Sigmoid colon (tissue), 7 donors: ENCODE results near the gene EHBP1. TPM values are rescaled to one million over a fixed set of nuclear protein-coding genes. Genes with fewer than 3 reads are reported as not detected.

Source experiments
- DNase-seq: peaks from one replicate; pipeline ENCODE4 v3.0.0-alpha.2; 2019
- H3K27ac ChIP-seq, 4 donors: fragments of 200-600 bp; sonication (generic); one replicate each; pipeline ENCODE4 v1.5.1; 2016 to 2019; ENCODE audit warnings: mild to moderate bottlenecking in 1 of 4
- H3K27me3 ChIP-seq, 3 donors: fragments of 200-600 bp; sonication (generic); one replicate each; pipeline ENCODE4 v1.5.1; 2019; ENCODE audit warnings: mild to moderate bottlenecking in 1 of 3
- H3K36me3 ChIP-seq, 4 donors: fragments of 200-600 bp; sonication (generic); one replicate each; pipeline ENCODE4 v1.5.1; 2016 to 2019
- H3K4me1 ChIP-seq, 4 donors: fragments of 200-600 bp; sonication (generic); one replicate each; pipeline ENCODE4 v1.5.1; 2017 to 2019
- H3K4me3 ChIP-seq, 4 donors: fragments of 200-600 bp; sonication (generic); one replicate each; pipeline ENCODE4 v1.5.1; 2017 to 2019; ENCODE audit warnings: mild to moderate bottlenecking in 2 of 4, moderate library complexity in 1 of 4
- H3K9me3 ChIP-seq, 4 donors: fragments of 200-600 bp in 3 of 4; sonication (generic) in 3 of 4; one replicate each; pipeline versions ENCODE4 v1.5.1 to v1.6.1; 2013 to 2019
- CTCF ChIP-seq, 4 experiments: fragments of 450-650 bp in 3 of 4; fragments of 200-600 bp in 1 of 4; IDR thresholded peaks; one replicate each; pipeline ENCODE4 v1.5.1; 2016 to 2019; ENCODE audit warnings: antibody characterized with exemption in 4 of 4, mild to moderate bottlenecking in 3 of 4, moderate library complexity in 2 of 4
- EP300 ChIP-seq, 4 donors: sonication (generic); formaldehyde crosslinking; IDR thresholded peaks; one replicate each; pipeline ENCODE4 v1.6.1; 2017; ENCODE audit warnings: antibody characterized with exemption in 4 of 4
- POLR2A ChIP-seq, 2 donors: fragments of 450-650 bp; IDR thresholded peaks; one replicate each; pipeline ENCODE4 v1.6.1; 2016; ENCODE audit warnings: antibody characterized with exemption in 2 of 2, mild to moderate bottlenecking in 2 of 2, moderate library complexity in 2 of 2
- POLR2AphosphoS5 ChIP-seq, 4 donors: sonication (generic); formaldehyde crosslinking; IDR thresholded peaks; one replicate each; pipeline ENCODE4 v1.6.1; 2017; ENCODE audit warnings: antibody characterized with exemption in 4 of 4
- WGBS, 2 donors: extraction: QIAGEN DNeasy Blood & Tissue Kit; methylation state at CpG; one replicate each; pipeline ENCODE4 v1.1.7; 2013; 5-methylcytosine and 5-hydroxymethylcytosine counted together
- intact Hi-C: fragments of 100-400 bp; cut with DNase I; formaldehyde crosslinking; loops from one replicate; pipeline ENCODE4 v1.15.1; 2023
- polyA plus RNA-seq, 3 donors: library from polyadenylated mRNA; stranded (reverse); fragments of 200-250 nt; gene quantifications; one replicate each; pipeline ENCODE4 v1.2.3, GENCODE V29; 2013
- total RNA-seq, 4 donors: library from RNA; depleted of rRNA; stranded (reverse); fragments of >200 nt; gene quantifications; one replicate each; pipeline ENCODE4 v1.1.0, GENCODE V29; 2016
- donor health status: healthy with polysubstance abuse.
- donor health status: Bipolar disorder and iron deficiency.
- donor health status: healthy.

EHBP1 gene
- total and polyA plus RNA-seq, 7 donors, result 12.7 to 161 (median 121) TPM

- Histone ChIP-seq H3K4me3 (no peak overlapping the region), H3K27ac (no peak overlapping the region), H3K27me3 (no peaks in the 10 kb centered on the region), H3K36me3 (peaks cover 0 to 48% (median 5%) of the 10 kb centered on the region in 4 donors), H3K4me1 (no peaks in the 10 kb centered on the region), H3K9me3 (no peaks in the 10 kb centered on the region)
- TF ChIP-seq POLR2A (IDR thresholded peaks at IDR 0.05) (no peak), CTCF (IDR thresholded peaks at IDR 0.05) (no peak), EP300 (IDR thresholded peaks at IDR 0.05) (no peak), POLR2AphosphoS5 (IDR thresholded peaks at IDR 0.05) (no peak)
- intact Hi-C loops, result no loop called here
- no peak for DNase-seq
- 94 to 98% methylated on average over 2 of the region's 2 CpGs for WGBS, 2 donors
Measured at GRCh38 chr2:62974999-62975398, 269.5 kb downstream of the EHBP1 start.

GRCh38 chr2:62991605-62992004, 286.1 kb downstream of the EHBP1 start:
- H3K4me3 ChIP-seq, result no peak overlapping the region
- H3K9me3 ChIP-seq, result no peaks in the 10 kb centered on the region
- no peak for DNase-seq
- 93 to 94% methylated on average over 3 of the region's 3 CpGs for WGBS, 2 donors
- no peak overlapping the region for H3K27ac ChIP-seq
- intact Hi-C loops, result loop anchor here (10.0 kb wide), 1 partner anchor 207 kb away; no protein-coding TSS in a partner anchor
- no peaks in the 10 kb centered on the region for H3K27me3 ChIP-seq
- peaks cover 0 to 9% (median 0%) of the 10 kb centered on the region in 4 donors for H3K4me1 ChIP-seq
- H3K36me3 ChIP-seq, result peaks cover 0 to 54% (median 5%) of the 10 kb centered on the region in 4 donors
- TF ChIP-seq POLR2AphosphoS5 (IDR thresholded peaks at IDR 0.05), result no peak
- TF ChIP-seq EP300 (IDR thresholded peaks at IDR 0.05), result no peak
- TF ChIP-seq POLR2A (IDR thresholded peaks at IDR 0.05), result no peak
- TF ChIP-seq CTCF (IDR thresholded peaks at IDR 0.05), result no peak

- H3K36me3 ChIP-seq, result peaks cover 0 to 60% (median 9%) of the 10 kb centered on the region in 4 donors
- DNase-seq, result no peak
- WGBS, 2 donors, result 87% methylated on average over 2 of the region's 2 CpGs
- no peak overlapping the region for H3K4me3 ChIP-seq
- H3K27me3 ChIP-seq, result no peaks in the 10 kb centered on the region
- no peaks in the 10 kb centered on the region for H3K9me3 ChIP-seq
- TF ChIP-seq POLR2A (IDR thresholded peaks at IDR 0.05), result no peak
- no peak for TF ChIP-seq CTCF (IDR thresholded peaks at IDR 0.05)
- no peak for TF ChIP-seq POLR2AphosphoS5 (IDR thresholded peaks at IDR 0.05)
- TF ChIP-seq EP300 (IDR thresholded peaks at IDR 0.05), result no peak
- H3K4me1 ChIP-seq, result peaks cover 0 to 9% (median 0%) of the 10 kb centered on the region in 4 donors
- intact Hi-C loops, result loop anchor here (10.0 kb wide), 1 partner anchor 208 kb away; no protein-coding TSS in a partner anchor
- H3K27ac ChIP-seq, result no peak overlapping the region
Measured at GRCh38 chr2:62992561-62992960, 287.0 kb downstream of the EHBP1 start.

GRCh38 chr2:62994206-62994605, 288.7 kb downstream of the EHBP1 start:
- 98 to 99% methylated on average over 4 of the region's 4 CpGs for WGBS, 2 donors
- DNase-seq, result no peak
- H3K27ac ChIP-seq, result no peak overlapping the region
- peaks cover 0 to 67% (median 9%) of the 10 kb centered on the region in 4 donors for H3K36me3 ChIP-seq
- intact Hi-C loops, result loop anchor here (10.0 kb wide), 1 partner anchor 209 kb away; no protein-coding TSS in a partner anchor
- peaks cover 0 to 3% (median 0%) of the 10 kb centered on the region in 4 donors for H3K4me1 ChIP-seq
- TF ChIP-seq POLR2A (IDR thresholded peaks at IDR 0.05), result no peak
- TF ChIP-seq CTCF (IDR thresholded peaks at IDR 0.05), result no peak
- no peak for TF ChIP-seq EP300 (IDR thresholded peaks at IDR 0.05)
- TF ChIP-seq POLR2AphosphoS5 (IDR thresholded peaks at IDR 0.05), result no peak
- no peak overlapping the region for H3K4me3 ChIP-seq
- H3K9me3 ChIP-seq, result no peaks in the 10 kb centered on the region
- no peaks in the 10 kb centered on the region for H3K27me3 ChIP-seq
